Inferior parietal cortex (tissue), 1 donor: Measurements from ENCODE around the gene BCL2A1.
"Not testable (repeated sequence)": the region's sequence is repeated elsewhere in the genome, so short reads cannot be mapped to it uniquely, and the experiment has no call there.

Experiments
- DNase-seq: peaks from one replicate; pipeline ENCODE4 v3.0.0-alpha.2; 2016; ENCODE audit errors: extremely low spot score

Gene BCL2A1

DNA sequence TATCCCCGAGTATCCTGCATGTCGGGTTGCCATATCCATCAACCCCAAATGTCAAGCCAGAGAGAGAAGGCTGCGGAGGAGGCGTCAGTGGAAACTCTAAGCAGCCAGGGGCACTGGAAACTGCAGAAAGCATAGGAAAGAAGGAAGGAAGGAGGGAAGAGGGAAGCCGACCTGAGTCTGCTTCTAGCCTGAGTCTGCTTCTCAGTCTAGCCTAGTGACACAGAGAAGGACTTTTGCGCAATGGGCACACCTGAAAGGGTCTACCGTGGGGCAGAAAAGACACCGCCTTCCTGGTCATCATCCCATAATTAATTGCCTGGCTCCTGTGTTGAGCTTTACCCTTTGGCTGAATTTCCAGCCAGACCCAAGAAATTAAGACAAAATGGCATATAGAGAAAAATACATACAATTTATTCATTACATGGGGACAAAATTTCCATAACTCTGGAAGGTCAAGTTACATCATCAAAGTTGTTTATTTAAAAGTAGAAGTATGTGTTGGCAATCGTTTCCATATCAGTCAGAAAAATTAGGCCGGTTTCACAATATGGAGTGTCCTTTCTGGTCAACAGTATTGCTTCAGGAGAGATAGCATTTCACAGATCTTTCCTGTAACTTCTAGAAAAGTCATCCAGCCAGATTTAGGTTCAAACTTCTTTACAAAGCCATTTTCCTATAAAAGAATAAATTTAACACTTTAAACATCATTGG, 10.3 kb downstream of the BCL2A1 start:
- no peak for DNase-seq

DNA sequence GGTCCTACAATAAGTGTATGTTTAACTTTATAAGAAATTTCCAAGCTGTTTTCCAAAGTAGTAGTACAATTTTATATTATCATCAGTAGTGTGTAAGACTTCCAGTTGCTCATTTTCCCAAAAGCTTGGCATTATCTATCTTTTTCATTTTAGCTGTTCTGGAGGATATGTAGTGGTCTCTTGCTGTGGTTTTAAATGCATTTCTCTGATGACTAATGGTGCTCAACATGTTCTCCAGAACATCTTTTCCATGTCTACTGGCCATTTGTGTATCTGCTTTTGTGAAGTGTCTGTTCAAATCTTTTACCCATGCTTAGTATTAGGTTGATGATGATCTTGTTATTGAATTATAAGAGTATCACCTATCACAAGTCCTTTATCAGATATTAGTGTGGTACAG, 13.3 kb downstream of the BCL2A1 start:
- no peak for DNase-seq

DNA sequence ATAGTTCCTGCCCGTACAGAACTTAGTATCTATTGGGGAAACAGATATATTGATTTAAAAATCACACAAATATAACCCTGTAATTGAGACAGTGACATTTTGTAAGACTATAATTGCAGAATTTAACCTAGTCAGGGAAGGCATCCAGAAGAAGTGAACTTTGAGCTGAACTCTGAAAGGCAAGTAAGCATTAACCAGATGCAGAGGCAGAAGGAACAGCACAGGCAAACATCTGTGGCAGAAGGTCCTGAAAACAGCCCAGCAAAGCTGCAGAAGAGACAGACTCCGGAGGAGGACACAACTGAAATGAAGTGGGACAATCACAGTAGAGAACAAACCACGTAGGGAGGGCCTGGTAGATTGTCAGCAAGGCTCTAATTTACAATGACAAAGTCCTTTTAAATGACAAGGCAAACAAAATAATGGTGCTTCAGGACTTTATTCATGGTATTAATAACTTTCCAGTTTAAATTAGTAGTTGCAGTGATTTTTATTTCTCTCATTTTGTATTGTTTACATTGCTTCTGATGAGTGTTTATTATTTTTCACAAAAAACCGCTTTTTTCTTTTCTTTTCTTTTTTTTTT, 14.5 kb downstream of the BCL2A1 start:
- no peak for DNase-seq

DNA sequence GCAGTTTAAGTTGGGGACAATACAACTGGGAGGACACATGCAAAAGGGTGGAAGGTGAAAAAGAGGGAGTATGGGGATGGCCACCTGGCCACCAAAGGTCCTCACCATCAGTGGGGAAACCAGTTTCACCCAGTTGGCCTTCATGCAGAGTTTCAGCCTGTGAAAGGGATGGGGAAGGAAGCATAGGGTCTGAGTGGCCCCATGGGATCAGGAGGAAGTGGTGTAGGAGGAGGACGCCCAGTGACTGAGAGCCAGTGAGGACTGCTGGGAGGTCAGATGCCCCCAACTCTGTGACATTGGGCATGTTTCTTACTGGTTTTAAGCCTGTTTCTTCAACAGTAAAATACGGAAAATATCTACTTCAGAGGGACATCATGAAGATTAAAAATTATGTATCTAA, 16.3 kb downstream of the BCL2A1 start:
- no peak for DNase-seq

DNA sequence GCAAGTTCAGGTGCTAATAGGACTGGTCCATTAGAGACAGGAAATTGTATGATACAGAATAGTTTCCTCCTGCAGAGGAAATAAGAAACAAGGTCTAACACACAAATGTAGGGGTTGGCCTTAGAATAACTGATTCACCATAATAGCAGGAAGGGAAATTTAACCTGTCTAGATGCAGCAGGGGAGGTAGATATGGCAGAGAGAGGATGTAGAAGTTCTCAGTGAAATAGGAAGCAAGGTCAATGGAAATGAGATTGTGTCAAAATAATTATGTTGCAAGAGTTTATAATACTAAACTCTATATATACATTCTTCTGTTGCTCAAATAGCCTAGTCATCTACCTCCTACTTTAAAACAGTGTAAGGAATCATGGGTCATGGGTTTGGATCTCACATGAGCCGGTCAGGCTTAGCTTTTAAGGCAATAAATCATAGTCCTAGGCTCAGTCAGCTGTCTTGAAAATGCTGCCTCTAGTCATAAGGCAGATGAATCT, 17.0 kb downstream of the BCL2A1 start:
- no peak for DNase-seq

DNA sequence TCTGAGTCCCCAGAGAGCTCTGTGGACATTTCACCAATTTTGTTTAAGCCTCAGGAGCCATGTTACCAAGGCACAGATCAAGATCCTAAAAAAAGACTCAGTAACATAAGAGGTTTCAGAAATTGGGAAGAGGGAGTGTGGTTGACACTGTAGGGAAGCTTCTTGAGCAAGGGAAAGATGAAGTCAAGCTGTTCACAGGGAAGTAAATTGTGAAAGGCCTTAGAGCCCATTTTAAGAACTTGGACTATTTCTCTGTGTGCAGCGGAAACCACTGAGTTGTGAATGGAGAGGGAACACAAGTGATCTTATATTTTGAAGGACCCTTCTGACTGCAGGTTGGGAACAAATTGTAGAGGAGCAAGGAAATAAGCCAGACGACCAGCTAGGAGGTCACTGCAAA, 18.7 kb downstream of the BCL2A1 start:
- DNase-seq: no peak

DNA sequence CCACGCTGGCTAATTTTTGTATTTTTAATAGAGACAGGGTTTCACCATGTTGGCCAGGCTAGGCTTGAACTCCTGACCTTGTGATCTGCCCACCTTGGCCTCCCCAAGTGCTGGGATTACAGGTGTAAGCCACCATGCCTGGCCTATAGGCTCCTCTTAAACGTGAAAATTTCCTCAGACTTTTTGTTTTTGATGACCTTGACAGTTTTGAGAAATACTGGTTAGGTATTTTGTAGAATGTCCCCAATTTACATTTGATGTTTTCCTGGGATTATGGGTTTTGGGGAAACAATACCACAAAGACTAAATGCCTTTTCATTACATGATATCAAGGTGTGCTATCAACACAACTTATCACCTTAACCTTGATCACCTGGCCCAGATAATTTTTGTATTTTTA, 20.7 kb downstream of the BCL2A1 start:
- DNase-seq: no peak

DNA sequence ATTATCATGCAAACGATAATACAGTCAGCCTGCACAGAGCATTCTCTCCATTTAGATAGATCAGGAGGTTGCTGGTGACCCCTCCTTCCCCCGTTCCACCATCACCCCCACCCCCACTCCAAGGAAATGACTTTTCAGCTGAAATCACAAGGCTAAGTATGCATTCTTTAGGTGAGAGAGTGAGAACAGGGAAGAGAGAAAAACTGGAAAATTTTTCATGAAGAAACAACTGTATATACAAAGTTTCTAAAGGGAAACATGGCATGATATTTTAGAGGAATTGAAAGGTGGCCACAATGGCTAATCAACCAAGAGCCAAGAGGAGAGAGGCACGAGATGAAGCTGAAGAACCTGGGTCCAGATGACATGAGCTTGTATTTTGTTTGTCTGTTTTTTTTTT, 22.2 kb downstream of the BCL2A1 start:
- no peak for DNase-seq

DNA sequence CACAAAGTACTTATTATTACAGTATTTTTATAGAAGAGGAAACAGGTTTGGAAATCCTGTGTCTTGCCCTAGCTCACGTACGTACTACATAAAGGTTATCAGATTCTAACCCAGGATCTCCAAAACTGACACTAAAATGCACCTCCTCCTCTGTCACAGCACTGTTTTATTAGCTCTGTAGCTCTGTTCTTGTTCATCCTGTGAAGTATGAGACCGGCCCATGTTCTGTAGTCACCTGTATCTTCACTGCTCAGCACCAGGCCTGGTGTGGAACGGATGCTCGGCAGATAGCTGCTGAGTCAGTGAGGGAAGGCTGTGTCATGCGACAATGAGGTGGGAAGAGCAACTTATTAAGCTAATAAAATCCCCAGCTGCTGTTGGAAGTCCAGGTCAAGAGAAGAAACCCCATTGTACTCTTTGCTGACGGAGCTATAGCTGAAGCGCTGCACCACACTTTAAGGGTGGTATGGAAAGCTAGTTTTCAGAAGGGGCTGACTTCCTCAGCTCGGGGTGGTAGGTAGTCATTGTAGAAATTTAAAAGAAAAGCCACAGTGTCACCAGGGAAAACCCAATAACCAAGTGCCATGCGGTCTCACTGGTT, 22.8 kb downstream of the BCL2A1 start:
- DNase-seq: no peak

DNA sequence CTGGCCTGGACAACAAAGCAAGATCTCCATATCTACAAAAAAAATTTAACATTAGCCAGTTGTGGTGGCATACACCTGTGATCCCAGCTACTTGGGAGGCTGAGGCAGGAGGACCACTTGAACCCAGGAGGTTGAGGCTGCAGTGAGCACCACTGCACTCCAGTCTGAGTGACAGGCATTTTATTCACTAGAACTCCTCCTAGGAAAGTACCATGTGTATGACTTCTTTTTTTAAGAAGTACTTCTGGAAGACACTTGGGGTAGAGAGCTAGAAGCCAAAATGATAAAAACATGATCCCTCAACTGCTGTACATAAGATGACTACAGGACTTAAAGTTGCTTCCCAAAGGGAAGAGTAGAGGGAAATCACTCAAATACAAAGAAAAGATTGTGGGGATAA, 24.0 kb downstream of the BCL2A1 start:
- DNase-seq: no peak

DNA sequence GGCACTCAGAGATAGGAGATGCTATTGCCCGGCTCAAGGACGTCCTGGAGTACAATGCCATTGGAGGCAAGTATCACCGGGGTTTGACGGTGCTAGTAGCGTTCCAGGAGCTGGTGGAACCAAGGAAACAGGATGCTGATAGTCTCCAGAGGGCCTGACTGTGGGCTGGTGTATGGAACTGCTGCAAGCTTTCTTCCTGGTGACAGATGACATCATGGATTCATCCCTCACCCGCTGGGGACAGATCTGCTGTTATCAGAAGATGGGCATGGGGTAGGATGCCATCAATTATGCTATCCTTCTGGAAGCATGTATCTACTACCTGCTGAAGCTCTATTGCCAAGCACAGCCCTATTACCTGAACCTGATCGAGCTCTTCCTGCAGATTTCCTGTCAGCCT, 26.4 kb downstream of the BCL2A1 start:
- DNase-seq: no peak

DNA sequence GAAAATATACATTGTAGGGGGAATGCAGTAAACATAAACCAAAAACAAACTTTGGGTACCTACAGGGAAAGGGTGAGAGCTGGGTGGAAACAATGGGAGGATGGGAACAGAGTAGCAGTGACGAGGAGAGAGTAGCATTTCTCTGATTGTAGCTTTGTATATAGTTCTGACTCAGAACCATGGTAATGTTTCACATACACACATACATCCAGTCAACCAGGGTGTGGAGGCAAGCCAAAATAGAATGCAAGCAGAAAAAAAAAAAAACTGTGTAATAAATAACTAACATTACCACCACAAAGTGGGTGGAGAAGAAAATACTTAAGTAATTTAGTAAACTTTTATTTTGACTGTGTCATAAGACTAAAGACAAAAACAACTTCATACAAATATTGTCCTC, 27.2 kb downstream of the BCL2A1 start:
- no peak for DNase-seq

DNA sequence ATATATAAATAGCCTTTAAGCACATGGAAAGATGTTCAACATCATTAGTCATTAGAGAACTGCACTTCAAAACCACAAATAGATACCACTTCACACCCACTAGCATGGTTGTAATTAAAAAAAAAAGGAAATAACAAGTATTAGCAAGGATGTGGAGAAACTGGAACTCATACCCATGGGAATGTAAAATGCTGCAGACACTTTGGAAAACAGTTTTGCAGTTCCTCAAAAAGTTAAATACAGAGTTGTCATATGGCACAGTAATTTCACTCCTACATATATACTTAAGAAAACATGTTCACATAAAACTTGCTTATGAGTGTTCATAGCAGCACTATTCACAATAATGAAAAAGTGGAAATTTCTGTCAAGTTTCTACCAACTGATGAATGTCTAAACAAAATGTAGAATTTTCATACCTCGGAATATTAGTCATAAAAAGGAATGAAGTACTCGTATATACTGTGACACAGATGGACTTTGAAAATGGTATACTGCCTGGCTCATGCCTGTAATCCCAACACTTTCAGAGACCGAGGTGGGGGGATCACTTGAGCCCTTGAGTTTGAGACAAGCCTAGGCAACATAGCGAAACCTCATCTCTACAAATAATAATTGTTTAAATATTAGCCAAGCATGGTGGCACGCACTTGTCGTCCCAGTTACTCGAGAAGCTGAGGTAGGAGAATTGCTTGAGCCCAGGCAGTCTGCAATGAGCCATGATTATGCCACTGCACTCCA, 28.1 kb downstream of the BCL2A1 start:
- no peak for DNase-seq

DNA sequence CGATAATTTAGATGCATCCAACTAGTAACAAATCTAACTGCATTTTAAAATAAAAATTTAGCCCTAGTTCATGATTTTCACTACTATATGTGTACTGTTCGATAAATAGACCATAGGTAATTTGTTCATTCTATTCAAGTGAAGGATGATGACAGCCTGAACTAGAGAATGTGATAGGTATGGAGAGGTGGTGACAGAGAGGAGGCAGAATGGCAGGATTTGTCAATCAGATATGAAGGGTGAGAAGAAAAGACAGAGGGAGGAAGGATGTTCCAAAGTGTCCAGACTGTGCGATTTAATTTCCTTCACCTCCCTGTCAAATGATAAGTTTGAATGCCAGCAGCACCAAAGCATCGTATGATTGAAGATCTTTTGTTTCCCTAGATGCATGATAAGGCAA, 31.6 kb downstream of the BCL2A1 start:
- no peak for DNase-seq

DNA sequence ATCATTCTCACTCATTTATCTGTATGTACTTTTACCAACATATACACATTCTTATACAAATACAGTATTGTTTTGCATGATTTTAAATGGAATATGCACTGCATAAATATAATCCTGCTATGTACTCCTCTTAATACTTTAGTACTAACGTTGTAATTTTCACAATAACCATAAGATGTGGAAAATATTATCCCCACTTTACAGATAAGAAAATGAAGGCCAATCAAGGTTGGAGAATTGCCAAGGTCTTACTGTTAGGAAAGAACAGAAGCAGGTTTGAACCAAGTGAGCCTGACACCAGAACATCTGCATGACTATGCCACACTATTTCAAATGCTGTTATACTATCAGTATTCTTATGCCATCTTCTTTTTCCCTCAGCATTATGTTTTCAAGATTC, 32.9 kb downstream of the BCL2A1 start:
- DNase-seq: no peak

DNA sequence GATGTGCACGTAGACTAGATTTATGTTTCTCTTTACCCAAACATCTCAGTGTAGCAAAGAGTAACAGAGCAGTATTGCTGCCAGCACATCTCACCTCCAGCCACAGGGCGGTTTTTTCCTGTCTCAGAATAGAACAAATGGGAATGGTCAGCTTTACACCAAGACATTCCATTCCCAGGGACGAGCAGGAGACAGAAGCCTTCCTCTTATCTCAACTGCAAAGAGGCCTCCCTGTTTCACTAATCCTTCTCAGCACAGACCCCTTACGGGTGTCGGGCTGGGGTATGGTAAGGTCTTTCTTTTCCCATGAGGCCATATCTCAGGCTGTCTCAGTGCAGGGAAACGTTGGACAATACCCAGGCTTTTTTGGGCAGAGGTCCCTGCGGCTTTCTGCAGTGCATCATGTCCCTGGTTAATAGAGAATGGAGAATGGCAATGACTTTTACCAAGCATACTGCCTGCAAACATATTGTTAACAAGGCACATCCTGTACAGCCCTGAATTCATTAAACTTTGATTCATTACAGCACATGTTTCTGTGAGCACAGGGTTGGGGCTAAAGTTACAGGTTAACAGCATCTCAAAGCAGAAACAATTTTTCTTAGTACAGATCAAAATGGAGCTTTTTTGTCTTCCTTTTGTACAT, 35.3 kb downstream of the BCL2A1 start:
- DNase-seq: not testable (repeated sequence)

DNA sequence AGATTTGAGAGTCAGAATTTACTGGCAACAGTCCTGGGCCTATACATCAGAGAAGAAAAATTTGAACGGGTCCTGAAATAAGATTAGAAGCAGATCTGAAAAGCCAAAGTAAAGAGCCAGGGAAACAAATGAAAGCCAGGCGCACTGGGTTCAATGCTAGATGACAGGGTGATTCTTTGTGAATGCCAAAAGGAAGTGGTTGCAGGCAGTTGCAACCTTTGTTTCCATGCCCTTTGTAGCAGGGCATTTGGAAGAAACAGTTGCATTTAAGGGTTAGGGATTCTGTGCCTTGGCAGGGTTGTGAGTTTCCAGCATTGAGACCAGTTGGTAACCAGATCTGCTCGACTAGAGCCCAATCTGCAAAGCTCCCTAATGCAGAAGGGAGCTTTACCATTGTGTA, 37.8 kb downstream of the BCL2A1 start:
- no peak for DNase-seq

DNA sequence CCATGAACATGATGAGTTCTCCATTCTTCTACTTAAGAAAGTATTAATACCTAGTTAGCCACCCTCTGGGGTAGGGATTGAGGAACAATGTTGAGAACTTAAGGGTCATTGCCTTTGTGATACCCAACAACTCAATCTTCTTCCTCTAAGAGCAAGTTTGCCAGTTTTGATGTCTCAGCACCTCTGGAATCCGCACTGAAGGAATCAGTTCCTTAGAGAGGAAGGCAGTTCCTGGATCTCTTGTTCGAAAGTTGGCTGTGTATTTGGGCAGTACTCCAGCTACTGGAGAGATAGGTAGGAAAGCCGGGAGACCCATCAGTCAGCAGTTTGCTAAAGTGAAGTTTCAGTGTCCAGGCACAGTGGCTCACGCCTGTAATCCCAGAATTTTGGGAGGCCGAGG, 38.5 kb downstream of the BCL2A1 start:
- DNase-seq: no peak

DNA sequence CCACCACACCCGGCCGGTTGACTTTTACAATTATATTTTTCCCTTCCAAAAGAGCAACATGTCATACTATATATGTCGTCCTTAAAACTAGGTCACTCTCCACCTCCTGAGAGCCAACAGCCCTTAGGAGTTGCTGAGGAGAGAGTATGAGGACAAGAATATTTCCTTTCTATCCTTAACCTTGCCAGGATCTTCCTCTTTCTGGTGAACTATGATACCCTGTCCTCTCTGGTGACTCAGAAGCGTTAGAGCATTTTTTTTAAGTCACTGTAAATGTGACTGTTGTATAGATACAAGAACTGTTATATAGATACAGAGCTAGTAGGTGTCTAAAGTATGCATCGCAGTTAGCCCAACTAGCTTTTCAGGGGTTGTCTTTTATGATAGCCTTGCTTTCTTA, 40.5 kb downstream of the BCL2A1 start:
- no peak for DNase-seq

DNA sequence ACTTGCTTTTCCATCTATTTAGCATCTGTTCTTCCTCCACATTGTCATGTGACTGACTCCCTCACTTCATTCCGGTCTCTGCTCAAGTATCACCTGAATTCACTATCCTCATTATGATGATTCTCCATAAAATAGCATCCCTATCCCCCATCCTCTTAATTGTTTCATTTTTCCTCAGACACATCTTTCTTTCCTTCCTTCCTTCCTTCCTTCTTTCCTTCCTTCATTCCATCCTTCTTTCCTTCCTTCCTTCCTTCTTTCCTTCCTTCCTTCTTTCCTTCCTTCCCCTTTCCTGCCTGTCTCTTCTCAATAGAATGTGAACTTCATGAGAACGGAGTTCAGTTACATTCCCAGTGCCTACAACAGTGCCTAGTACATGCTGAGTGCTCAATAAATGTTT, 41.6 kb downstream of the BCL2A1 start:
- DNase-seq: no peak

DNA sequence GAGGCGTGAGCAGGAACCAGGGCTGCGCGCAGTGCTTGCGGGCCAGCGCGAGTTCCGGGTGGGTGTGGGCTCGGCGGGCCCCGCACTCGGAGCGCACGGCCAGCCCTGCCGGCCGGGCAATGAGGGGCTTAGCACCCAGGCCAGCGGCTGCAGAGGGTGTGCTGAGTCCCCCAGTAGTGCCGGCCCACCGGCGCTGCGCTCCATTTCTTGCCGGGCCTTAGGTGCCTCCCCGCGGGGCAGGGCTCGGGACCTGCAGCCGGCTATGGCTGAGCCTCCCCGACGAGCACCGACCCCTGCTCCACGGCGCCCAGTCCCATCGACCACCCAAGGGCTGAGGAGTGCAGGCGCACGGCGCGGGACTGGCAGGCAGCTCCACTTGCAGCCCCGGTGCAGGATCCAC, 44.9 kb downstream of the BCL2A1 start:
- DNase-seq: not testable (repeated sequence)

DNA sequence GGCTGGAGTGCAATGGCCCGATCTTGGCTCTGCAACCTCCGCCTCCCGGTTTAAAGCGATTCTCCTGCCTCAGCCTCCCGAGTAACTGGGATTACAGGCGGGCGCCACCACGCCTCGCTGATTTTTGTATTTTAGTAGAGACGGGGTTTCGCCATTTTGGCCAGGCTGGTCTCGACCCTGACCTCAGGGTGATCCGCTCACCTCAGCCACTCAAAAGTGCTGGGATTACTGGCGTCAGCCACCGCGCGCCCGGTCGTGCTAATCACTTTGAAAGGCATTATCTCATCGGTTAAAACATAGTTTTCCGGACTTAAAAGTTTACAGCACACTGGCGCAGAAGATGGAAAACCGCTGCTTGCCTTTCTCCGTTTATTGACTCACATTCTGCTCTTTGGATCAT, 46.6 kb downstream of the BCL2A1 start:
- DNase-seq: no peak
